Epithelial cell of proximal tubule (primary cell): ENCODE data around the gene HOXA7. TPM values are rescaled to one million over a fixed set of nuclear protein-coding genes. Genes with fewer than 3 reads are reported as not detected.

Source experiments
- DNase-seq: peaks from one replicate; pipeline ENCODE4 v3.0.0-alpha.2; 2011; ENCODE audit warnings: low read depth
- H3K4me3 ChIP-seq: 2 replicates; pipeline ENCODE4 v1.5.1; 2011; ENCODE audit warnings: low read depth, mild to moderate bottlenecking, low read length
- CTCF ChIP-seq: conservative IDR thresholded peaks from 2 replicates; pipeline ENCODE4 v1.5.1; 2012; ENCODE audit warnings: low read depth, mild to moderate bottlenecking, low read length
- total RNA-seq: library from RNA; depleted of rRNA; stranded (reverse); fragments of >200 nt; gene quantifications from 2 replicates; pipeline ENCODE4 v1.2.3, GENCODE V29; 2015

The HOXA7 gene
- total RNA-seq, 1 donor from 2014 or later: 21.4 TPM

GRCh38 chr7:27166531-27167505 is 10.3 kb upstream of the HOXA7 start:
- peak overlapping the region; percentile 74 for H3K4me3 ChIP-seq
- TF ChIP-seq CTCF: no peak
- no peak for DNase-seq

GRCh38 chr7:27165996-27166530 is 9.6 kb upstream of the HOXA7 start:
- TF ChIP-seq CTCF: no peak
- DNase-seq: no peak
- peak overlapping the region; percentile 74 for H3K4me3 ChIP-seq

- peak within 1 kb of the TSS; percentile 74 for H3K4me3 ChIP-seq
- no peak for DNase-seq
- peak; percentile 18 for TF ChIP-seq CTCF
Observed at GRCh38 chr7:27165089-27165995, 8.9 kb upstream of the HOXA7 start, which contains the start of gene HOXA9. Gene HOXA9, minus strand, starts transcription at chr7:27165537. Its CDS starts 80 bp downstream, at chr7:27165457.

GRCh38 chr7:27164367-27165088 is 8.1 kb upstream of the HOXA7 start:
- H3K4me3 ChIP-seq: peak overlapping the region; percentile 74
- peak; percentile 16 for TF ChIP-seq CTCF
- DNase-seq: no peak

GRCh38 chr7:27164045-27164366 is 7.5 kb upstream of the HOXA7 start:
- TF ChIP-seq CTCF: no peak
- peak overlapping the region; percentile 74 for H3K4me3 ChIP-seq
- DNase-seq: no peak
